Activated CD8-positive, alpha-beta memory T cell treated with anti-CD3 and anti-CD28 coated beads for 48 hours (primary cell): ENCODE data around the gene GADD45GIP1.
A peak's percentile ranks its signal among the peaks of the same experiment; 100 is the strongest.
"Not testable (repeated sequence)": the region's sequence is repeated elsewhere in the genome, so short reads cannot be mapped to it uniquely, and the experiment has no call there.

ENCODE experiments used
- DNase-seq, 3 experiments: peaks; one replicate each; pipeline ENCODE4 v3.0.0-alpha.2; 2020; ENCODE audit warnings: low read depth in 2 of 3, low spot score in 2 of 3

Gene GADD45GIP1

GRCh38 chr19:12959481-12959880 is 2.5 kb upstream of the GADD45GIP1 start:
- DNase-seq: no peak

- not testable (repeated sequence) for DNase-seq
These were observed 448 bp upstream of the GADD45GIP1 start for GRCh38 chr19:12957389-12957952.

- no peak for DNase-seq
These were observed 1.0 kb downstream of the GADD45GIP1 start for GRCh38 chr19:12955996-12956395.

- DNase-seq: not testable (repeated sequence)
These were observed 1.4 kb downstream of the GADD45GIP1 start for GRCh38 chr19:12955575-12955974.

GRCh38 chr19:12954612-12954962 is 2.4 kb downstream of the GADD45GIP1 start:
- DNase-seq: no peak

- no peak for DNase-seq
These were observed 3.0 kb downstream of the GADD45GIP1 start for GRCh38 chr19:12953799-12954611.

- no peak for DNase-seq
These were observed 3.8 kb downstream of the GADD45GIP1 start for GRCh38 chr19:12953138-12953798.

GRCh38 chr19:12952488-12953137 is 4.4 kb downstream of the GADD45GIP1 start:
- no peak for DNase-seq

- not testable (repeated sequence) for DNase-seq
These were observed 5.0 kb downstream of the GADD45GIP1 start for GRCh38 chr19:12952050-12952449.

- no peak for DNase-seq
These were observed 7.4 kb downstream of the GADD45GIP1 start for GRCh38 chr19:12949363-12950283.

GRCh38 chr19:12948612-12949362 is 8.2 kb downstream of the GADD45GIP1 start:
- DNase-seq: no peak

- DNase-seq: no peak
These were observed 9.1 kb downstream of the GADD45GIP1 start for GRCh38 chr19:12947702-12948611.

GRCh38 chr19:12946731-12947496 is 10.1 kb downstream of the GADD45GIP1 start:
- no peak for DNase-seq

- DNase-seq: no peak
These were observed 10.8 kb downstream of the GADD45GIP1 start for GRCh38 chr19:12946092-12946721.

- DNase-seq: peak; percentile 97 to 98 (median 98)
These were observed 11.4 kb downstream of the GADD45GIP1 start, which contains the start of gene RAD23A for GRCh38 chr19:12945479-12946091. TSS of gene RAD23A (plus strand) at chr19:12945862. CDS start at chr19:12945949, 87 bp downstream.

- DNase-seq: no peak
These were observed 12.8 kb downstream of the GADD45GIP1 start for GRCh38 chr19:12944104-12944674.
